GM23338 (cell line): Measurements from ENCODE around the gene SLC9A9.

Experiments
- EZH2phosphoT487 ChIP-seq: fragments of 200-600 bp; sonication (generic); IDR thresholded peaks from one replicate; pipeline ENCODE4 v1.8.1; 2018; ENCODE audit warnings: antibody characterized with exemption; ENCODE audit not compliant: unreplicated experiment
- NANOG ChIP-seq: IDR thresholded peaks from 2 replicates; pipeline ENCODE4 v1.6.1; 2016; ENCODE audit warnings: antibody characterized with exemption, borderline replicate concordance
- STAT1 ChIP-seq: IDR thresholded peaks from one replicate; pipeline ENCODE4 v1.6.1; 2016; ENCODE audit warnings: antibody characterized with exemption; ENCODE audit not compliant: unreplicated experiment
- ZNF114 ChIP-seq: fragments of 250-450 bp; sonication (Bioruptor Pico); IDR thresholded peaks from 2 replicates; pipeline ENCODE4 v1.5.0; 2020; ENCODE audit warnings: mild to moderate bottlenecking, moderate library complexity
- TF ChIP-seq, protein P1 (sequence below), 2 experiments: fragments of 200-600 bp in 1 of 2; sonication (generic) in 1 of 2; conservative IDR thresholded peaks; 2 replicates each; pipeline versions ENCODE4 v1.5.1 to v1.6.1; 2016 to 2017; ENCODE audit warnings: antibody characterized with exemption in 2 of 2, low read depth in 2 of 2, mild to moderate bottlenecking in 2 of 2, moderate library complexity in 1 of 2
- TF ChIP-seq, protein P2 (sequence below): IDR thresholded peaks from one replicate; pipeline ENCODE4 v1.6.1; 2018; ENCODE audit warnings: antibody characterized with exemption; ENCODE audit not compliant: unreplicated experiment
- TF ChIP-seq, protein P3 (sequence below): IDR thresholded peaks from 2 replicates; pipeline ENCODE4 v1.6.1; 2016; ENCODE audit warnings: antibody characterized with exemption

DNA sequence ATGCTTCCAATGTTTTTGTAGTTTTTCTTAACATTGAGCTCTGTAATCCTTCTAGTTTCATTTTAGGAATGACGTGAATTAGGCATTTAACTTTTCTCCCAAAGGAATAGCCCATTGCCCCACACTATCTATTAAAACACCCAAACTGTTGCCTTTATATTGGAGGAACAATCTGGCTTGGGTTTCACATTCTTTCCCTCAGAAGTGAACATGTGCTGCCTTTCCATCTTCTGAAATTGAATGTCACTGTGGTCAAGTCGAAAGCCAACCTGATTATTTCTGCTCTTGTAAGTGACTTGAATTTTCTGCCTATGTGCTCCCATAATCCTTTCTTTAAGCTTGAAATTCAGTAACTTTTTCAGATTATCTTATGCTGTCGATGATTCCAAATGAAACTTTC, 214.5 kb downstream of the SLC9A9 start:
- TF ChIP-seq, protein P1, sequence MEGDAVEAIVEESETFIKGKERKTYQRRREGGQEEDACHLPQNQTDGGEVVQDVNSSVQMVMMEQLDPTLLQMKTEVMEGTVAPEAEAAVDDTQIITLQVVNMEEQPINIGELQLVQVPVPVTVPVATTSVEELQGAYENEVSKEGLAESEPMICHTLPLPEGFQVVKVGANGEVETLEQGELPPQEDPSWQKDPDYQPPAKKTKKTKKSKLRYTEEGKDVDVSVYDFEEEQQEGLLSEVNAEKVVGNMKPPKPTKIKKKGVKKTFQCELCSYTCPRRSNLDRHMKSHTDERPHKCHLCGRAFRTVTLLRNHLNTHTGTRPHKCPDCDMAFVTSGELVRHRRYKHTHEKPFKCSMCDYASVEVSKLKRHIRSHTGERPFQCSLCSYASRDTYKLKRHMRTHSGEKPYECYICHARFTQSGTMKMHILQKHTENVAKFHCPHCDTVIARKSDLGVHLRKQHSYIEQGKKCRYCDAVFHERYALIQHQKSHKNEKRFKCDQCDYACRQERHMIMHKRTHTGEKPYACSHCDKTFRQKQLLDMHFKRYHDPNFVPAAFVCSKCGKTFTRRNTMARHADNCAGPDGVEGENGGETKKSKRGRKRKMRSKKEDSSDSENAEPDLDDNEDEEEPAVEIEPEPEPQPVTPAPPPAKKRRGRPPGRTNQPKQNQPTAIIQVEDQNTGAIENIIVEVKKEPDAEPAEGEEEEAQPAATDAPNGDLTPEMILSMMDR (conservative IDR thresholded peaks at IDR 0.05; ENCODE audit: low read depth in 2 of 2), result no peak
- no peak for TF ChIP-seq STAT1
- TF ChIP-seq, protein P2, sequence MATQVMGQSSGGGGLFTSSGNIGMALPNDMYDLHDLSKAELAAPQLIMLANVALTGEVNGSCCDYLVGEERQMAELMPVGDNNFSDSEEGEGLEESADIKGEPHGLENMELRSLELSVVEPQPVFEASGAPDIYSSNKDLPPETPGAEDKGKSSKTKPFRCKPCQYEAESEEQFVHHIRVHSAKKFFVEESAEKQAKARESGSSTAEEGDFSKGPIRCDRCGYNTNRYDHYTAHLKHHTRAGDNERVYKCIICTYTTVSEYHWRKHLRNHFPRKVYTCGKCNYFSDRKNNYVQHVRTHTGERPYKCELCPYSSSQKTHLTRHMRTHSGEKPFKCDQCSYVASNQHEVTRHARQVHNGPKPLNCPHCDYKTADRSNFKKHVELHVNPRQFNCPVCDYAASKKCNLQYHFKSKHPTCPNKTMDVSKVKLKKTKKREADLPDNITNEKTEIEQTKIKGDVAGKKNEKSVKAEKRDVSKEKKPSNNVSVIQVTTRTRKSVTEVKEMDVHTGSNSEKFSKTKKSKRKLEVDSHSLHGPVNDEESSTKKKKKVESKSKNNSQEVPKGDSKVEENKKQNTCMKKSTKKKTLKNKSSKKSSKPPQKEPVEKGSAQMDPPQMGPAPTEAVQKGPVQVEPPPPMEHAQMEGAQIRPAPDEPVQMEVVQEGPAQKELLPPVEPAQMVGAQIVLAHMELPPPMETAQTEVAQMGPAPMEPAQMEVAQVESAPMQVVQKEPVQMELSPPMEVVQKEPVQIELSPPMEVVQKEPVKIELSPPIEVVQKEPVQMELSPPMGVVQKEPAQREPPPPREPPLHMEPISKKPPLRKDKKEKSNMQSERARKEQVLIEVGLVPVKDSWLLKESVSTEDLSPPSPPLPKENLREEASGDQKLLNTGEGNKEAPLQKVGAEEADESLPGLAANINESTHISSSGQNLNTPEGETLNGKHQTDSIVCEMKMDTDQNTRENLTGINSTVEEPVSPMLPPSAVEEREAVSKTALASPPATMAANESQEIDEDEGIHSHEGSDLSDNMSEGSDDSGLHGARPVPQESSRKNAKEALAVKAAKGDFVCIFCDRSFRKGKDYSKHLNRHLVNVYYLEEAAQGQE, result no peak
- TF ChIP-seq EZH2phosphoT487, result no peak
- TF ChIP-seq ZNF114 (CRISPR knock-in tag), result no peak
- TF ChIP-seq, protein P3, sequence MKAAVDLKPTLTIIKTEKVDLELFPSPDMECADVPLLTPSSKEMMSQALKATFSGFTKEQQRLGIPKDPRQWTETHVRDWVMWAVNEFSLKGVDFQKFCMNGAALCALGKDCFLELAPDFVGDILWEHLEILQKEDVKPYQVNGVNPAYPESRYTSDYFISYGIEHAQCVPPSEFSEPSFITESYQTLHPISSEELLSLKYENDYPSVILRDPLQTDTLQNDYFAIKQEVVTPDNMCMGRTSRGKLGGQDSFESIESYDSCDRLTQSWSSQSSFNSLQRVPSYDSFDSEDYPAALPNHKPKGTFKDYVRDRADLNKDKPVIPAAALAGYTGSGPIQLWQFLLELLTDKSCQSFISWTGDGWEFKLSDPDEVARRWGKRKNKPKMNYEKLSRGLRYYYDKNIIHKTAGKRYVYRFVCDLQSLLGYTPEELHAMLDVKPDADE, result no peak
- TF ChIP-seq NANOG, result no peak
